Measurements from ENCODE around the gene EN2. TPM values are rescaled to one million over a fixed set of nuclear protein-coding genes. Genes with fewer than 3 reads are reported as not detected.

EN2 gene
- total and polyA plus RNA-seq, 2 of the 13 experiments (the other 11 are each of a cell fraction or from before 2014, with no cell fraction given), result not detected

DNA sequence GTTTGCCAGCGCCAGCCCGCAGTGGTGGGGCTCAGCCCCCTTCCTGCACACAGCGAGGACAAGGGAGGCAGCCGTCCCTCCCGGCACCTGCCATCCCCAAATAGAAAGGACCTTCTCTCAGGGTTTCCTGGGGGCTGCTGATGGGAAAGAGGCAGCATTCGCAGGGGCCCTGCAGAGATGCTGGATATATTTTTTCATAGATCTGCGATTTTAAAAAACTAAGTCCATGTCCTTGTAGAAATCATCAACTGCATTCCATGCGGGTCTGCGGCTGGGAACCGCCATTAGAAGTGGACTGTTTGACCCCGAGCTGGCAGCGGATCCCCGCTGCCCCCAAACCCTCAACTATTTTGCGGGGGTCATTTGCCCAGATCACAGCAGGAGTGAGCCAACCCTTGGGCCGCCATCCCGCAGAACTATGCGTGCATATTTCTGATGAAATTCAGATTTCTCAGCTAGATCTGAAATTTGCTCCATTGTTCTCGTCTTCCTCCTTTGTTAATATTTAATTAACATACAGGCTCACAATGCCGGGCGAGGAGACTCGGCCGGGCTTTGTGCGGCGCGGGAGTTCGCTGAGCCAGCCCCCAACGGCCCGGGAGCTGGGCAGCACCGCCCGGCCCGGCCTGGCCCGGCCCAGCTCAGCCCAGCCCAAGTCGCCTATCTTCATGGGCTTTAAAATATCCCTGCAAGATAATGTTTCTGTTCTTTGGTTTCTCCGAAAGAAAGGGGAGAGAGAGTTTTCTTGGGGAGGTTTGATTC lies 2.0 kb downstream of the EN2 start:
- ChIA-PET POLR2A (no interaction called here), CTCF (ENCODE audit: low intra/inter-chr PET ratio, low total read pairs) (no interaction called here)
- peaks cover 9 to 74% of the 10 kb centered on the region in 2 experiments for H3K27me3 ChIP-seq (ENCODE audit: control insufficient read depth in 1 of 2, insufficient read depth in 2 of 2, low read length in 2 of 2)
- no peaks in the 10 kb centered on the region for H3K9me3 ChIP-seq (ENCODE audit: low read length)
- ATAC-seq (no peak), DNase-seq (ENCODE audit: low spot score) (no peak), FAIRE-seq (no peak)
- H3K9ac ChIP-seq (ENCODE audit: insufficient read depth, low read depth, low read length), result no peak overlapping the region
- 24% methylated on average over 27 of the region's 34 CpGs for WGBS (ENCODE audit: low lambda C conversion rate)
- no peaks in the 10 kb centered on the region for H3K4me1 ChIP-seq (ENCODE audit: insufficient read depth, low read length)
- H3K36me3 ChIP-seq (replicated peaks in 1 of 2; ENCODE audit: control insufficient read depth in 1 of 2, insufficient read depth in 2 of 2, low read length in 2 of 2), result no peaks in the 10 kb centered on the region
- H4K20me1 ChIP-seq (ENCODE audit: insufficient read depth, low read length), result no peaks in the 10 kb centered on the region
- H3K4me2 ChIP-seq (ENCODE audit: low read depth, low read length), result no peak overlapping the region
- H3K27ac ChIP-seq (ENCODE audit: extremely low read length, insufficient read depth, low read length), result no peak overlapping the region
- no TSS peak for BruUV-seq (replicated peaks)
- no peak overlapping the region for H3K4me3 ChIP-seq (replicated peaks in 1 of 3; ENCODE audit: insufficient read depth in 1 of 3, low read depth in 2 of 3, low read length in 3 of 3)
- H2AFZ ChIP-seq (ENCODE audit: low read length), result no peak overlapping the region
- in situ Hi-C loops (cut with HindIII; ENCODE audit: extremely low pct_ligation_motif_present, low pct_unique_long_range_greater_than_20kb) (no loop called here), intact Hi-C loops (cut with micrococcal nuclease; ENCODE audit: unreplicated experiment) (no loop called here)
- TF ChIP-seq JARID2 (CRISPR knock-in tag; IDR thresholded peaks at IDR 0.05; ENCODE audit: insufficient replicate concordance), result no peak
- TF ChIP-seq MED8 (CRISPR knock-in tag; IDR thresholded peaks at IDR 0.05; ENCODE audit: insufficient replicate concordance), result no peak
- TF ChIP-seq, protein P1, sequence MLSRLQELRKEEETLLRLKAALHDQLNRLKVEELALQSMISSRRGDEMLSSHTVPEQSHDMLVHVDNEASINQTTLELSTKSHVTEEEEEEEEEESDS (CRISPR knock-in tag; IDR thresholded peaks at IDR 0.05; ENCODE audit: borderline replicate concordance), result no peak
- TF ChIP-seq, protein P2, sequence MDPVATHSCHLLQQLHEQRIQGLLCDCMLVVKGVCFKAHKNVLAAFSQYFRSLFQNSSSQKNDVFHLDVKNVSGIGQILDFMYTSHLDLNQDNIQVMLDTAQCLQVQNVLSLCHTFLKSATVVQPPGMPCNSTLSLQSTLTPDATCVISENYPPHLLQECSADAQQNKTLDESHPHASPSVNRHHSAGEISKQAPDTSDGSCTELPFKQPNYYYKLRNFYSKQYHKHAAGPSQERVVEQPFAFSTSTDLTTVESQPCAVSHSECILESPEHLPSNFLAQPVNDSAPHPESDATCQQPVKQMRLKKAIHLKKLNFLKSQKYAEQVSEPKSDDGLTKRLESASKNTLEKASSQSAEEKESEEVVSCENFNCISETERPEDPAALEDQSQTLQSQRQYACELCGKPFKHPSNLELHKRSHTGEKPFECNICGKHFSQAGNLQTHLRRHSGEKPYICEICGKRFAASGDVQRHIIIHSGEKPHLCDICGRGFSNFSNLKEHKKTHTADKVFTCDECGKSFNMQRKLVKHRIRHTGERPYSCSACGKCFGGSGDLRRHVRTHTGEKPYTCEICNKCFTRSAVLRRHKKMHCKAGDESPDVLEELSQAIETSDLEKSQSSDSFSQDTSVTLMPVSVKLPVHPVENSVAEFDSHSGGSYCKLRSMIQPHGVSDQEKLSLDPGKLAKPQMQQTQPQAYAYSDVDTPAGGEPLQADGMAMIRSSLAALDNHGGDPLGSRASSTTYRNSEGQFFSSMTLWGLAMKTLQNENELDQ (CRISPR knock-in tag; IDR thresholded peaks at IDR 0.05; ENCODE audit: borderline replicate concordance), result no peak
- TF ChIP-seq ZNF670 (CRISPR knock-in tag; IDR thresholded peaks at IDR 0.05; ENCODE audit: borderline replicate concordance), result no peak
- 0 out of 2 replicates have a peak, but pooled peaks have one; percentile 21 for TF ChIP-seq EZH2 (conservative IDR thresholded peaks at IDR 0.05; ENCODE audit: low read depth, low read length)
- TF ChIP-seq, protein P3, sequence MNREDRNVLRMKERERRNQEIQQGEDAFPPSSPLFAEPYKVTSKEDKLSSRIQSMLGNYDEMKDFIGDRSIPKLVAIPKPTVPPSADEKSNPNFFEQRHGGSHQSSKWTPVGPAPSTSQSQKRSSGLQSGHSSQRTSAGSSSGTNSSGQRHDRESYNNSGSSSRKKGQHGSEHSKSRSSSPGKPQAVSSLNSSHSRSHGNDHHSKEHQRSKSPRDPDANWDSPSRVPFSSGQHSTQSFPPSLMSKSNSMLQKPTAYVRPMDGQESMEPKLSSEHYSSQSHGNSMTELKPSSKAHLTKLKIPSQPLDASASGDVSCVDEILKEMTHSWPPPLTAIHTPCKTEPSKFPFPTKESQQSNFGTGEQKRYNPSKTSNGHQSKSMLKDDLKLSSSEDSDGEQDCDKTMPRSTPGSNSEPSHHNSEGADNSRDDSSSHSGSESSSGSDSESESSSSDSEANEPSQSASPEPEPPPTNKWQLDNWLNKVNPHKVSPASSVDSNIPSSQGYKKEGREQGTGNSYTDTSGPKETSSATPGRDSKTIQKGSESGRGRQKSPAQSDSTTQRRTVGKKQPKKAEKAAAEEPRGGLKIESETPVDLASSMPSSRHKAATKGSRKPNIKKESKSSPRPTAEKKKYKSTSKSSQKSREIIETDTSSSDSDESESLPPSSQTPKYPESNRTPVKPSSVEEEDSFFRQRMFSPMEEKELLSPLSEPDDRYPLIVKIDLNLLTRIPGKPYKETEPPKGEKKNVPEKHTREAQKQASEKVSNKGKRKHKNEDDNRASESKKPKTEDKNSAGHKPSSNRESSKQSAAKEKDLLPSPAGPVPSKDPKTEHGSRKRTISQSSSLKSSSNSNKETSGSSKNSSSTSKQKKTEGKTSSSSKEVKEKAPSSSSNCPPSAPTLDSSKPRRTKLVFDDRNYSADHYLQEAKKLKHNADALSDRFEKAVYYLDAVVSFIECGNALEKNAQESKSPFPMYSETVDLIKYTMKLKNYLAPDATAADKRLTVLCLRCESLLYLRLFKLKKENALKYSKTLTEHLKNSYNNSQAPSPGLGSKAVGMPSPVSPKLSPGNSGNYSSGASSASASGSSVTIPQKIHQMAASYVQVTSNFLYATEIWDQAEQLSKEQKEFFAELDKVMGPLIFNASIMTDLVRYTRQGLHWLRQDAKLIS (CRISPR knock-in tag; IDR thresholded peaks at IDR 0.05), result no peak
- TF ChIP-seq XRCC5 (optimal IDR thresholded peaks at IDR 0.05; ENCODE audit: low read length), result no peak
- TF ChIP-seq ATRX (CRISPR knock-in tag; IDR thresholded peaks at IDR 0.05; ENCODE audit: borderline replicate concordance), result no peak
- H3K79me2 ChIP-seq (ENCODE audit: insufficient read depth, low read length), result no peaks in the 10 kb centered on the region

All from HepG2 (cell line).